ENCODE results near the gene ZNF425.
"Not testable (repeated sequence)": the region's sequence is repeated elsewhere in the genome, so short reads cannot be mapped to it uniquely, and the experiment has no call there.

The ZNF425 gene

DNA sequence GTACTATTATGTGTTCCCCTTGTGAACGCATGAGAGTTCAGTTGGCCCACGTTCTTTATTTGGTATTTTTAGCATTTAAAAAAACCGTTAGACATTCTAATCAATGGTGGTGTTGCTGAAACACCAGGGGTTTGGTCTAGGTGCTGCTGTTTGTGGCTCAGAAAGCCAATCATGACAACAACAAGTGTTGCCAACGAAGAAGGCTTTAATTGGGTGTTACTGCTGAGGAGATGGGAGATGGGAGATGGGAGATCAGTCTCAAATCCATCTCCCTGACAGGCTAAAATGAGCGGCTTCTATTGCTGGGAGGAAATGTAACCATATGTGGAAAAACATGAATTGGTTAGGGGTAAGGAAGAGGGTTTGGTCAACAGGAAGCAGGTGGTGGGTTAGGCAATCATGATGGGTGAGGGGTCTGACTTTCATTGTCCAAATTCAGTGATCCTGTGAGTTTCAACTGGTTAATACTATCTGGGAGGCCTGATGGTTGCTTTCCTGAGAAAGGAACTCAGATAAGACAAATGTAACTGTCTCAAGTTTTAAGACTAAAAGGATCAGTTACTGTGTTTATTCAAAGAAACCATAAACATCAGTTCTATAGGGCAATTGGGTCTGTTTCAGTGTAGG lies 4.6 kb upstream of the ZNF425 start:
- DNase-seq: no peak

- DNase-seq: peak; percentile 69
Observed at GRCh38 chr7:149126662-149127266, 640 bp upstream of the ZNF425 start.

GRCh38 chr7:149125189-149125862 lies 798 bp downstream of the ZNF425 start:
- DNase-seq: no peak

DNA sequence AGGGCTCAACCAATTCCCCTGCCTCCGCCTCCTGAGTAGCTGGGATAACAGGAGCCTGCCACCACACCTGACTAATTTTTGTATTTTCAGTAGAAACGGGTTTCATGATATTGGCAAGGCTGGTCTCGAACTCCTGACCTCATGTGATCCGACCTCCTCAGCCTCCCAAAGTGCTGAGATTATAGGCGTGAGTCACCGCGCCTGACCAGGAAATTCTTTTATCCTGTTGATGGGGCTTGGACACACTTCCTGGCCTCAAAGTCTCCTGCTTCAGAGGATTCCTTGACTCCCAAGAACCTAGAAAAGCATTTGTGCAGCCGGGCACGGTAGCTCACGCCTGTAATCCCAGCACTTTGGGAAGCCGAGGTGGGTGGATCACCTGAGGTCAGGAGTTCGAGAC lies 16.2 kb downstream of the ZNF425 start:
- no peak for DNase-seq

GRCh38 chr7:149104749-149105148 lies 21.4 kb downstream of the ZNF425 start:
- DNase-seq: no peak

- DNase-seq: no peak
Observed at GRCh38 chr7:149104214-149104613, 21.9 kb downstream of the ZNF425 start.

DNA sequence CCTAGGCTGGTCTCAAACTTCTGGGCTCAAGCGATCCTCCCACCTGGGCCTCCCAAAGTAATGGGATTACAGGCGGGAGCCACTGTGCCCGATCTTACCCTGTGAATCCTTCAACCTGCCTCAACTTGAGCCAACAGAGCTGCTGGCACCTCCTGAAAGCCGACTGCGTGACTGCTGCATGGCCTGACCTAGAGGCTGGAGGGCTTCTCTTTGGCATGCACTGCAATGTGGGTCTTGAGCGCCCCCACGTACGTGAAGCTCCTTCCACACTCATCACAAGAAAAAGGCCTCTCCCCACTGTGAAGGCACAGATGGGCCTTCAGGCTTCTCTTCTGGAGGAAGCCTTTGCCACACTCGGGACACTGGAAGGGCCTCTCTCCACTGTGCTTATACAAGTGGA lies 22.7 kb downstream of the ZNF425 start:
- no peak for DNase-seq

DNA sequence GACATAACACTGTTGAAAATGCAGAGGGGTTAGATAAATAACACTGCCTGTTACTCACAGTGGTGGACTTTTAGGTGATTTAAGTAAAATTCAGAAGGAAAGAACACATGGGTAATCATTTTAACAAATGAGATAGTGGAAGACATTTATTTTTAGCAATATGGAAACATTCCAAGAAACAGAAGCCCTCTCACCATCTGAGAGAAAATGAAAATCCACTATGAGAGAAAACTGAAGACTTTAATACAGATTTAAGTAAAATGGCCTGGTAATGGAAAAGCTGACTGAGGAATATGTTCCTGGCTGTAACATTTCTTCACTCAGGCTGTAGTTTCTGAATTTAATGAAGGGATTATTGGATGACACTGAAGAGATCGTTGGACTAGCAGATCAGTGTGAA lies 23.5 kb downstream of the ZNF425 start:
- no peak for DNase-seq

GRCh38 chr7:149100821-149101220 lies 25.3 kb downstream of the ZNF425 start:
- no peak for DNase-seq

DNA sequence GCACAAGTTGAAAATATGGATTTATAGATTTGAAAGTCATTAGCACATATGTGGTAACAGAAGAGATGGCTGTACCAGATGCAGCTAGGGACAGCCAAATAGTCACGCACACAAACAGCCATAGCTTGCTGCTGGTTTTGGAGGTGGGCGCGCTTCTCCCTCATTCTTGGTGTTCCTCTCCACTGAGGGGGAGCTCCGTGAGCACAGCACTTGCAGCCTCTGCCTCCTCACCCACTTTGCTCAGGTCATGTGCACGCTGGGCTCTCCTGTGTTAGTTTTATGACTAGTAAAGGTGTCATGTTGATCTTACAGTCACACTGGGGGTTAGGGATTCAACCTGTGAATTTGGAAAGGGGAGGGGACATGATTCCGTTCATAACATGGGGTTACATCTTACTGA lies 27.1 kb downstream of the ZNF425 start:
- no peak for DNase-seq

DNA sequence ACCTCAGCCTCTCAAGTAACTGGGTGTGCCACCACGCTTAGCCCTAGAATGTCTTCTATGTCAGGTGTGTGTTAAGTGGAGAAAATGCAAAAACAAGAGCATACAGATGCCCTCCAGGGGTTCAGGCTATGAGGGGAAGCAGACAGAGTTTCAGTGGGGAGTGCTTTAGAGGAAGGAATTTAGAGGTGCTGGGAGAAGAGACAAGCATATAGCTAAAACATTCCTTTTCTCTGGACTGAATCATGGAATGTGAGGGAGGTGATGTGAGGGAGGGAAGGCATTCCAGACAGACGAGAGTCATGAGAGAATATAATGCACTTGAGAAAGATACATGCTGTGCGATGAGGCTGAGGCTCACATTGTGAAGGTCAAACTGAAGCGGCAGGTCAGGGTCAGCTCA lies 29.0 kb downstream of the ZNF425 start:
- DNase-seq: peak; percentile 64

- DNase-seq: no peak
Observed at GRCh38 chr7:149093228-149093627, 32.9 kb downstream of the ZNF425 start.

GRCh38 chr7:149092244-149092643 lies 33.9 kb downstream of the ZNF425 start:
- not testable (repeated sequence) for DNase-seq

GRCh38 chr7:149090397-149091195 lies 35.5 kb downstream of the ZNF425 start, which contains the start of gene ZNF786:
Gene ZNF786 (minus strand): TSS chr7:149090718. CDS start chr7:149090640, 78 bp downstream.
- DNase-seq: peak; percentile 91

- no peak for DNase-seq
Observed at GRCh38 chr7:149087376-149087775, 38.7 kb downstream of the ZNF425 start.

DNA sequence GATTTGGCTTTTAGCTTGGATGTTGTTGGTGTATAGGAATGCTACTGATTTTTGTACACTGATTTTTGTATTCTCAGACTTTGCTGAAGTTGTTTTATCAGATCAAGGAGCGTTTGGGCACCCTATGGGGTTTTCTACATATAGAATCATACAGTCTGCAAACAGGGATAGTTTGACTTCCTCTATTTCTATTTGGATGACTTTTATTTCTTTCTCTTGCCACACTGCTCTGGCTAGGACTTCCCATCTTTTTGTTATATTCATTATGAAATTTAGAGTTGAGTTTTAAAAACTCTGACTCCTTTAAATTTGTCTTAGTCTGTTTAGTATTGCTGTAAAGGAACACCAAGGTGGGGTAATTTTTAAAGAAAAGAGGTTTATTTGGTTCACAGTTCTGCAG lies 40.3 kb downstream of the ZNF425 start:
- no peak for DNase-seq

GRCh38 chr7:149084407-149084806 lies 41.7 kb downstream of the ZNF425 start:
- no peak for DNase-seq

GRCh38 chr7:149081914-149082313 lies 44.2 kb downstream of the ZNF425 start:
- no peak for DNase-seq

DNA sequence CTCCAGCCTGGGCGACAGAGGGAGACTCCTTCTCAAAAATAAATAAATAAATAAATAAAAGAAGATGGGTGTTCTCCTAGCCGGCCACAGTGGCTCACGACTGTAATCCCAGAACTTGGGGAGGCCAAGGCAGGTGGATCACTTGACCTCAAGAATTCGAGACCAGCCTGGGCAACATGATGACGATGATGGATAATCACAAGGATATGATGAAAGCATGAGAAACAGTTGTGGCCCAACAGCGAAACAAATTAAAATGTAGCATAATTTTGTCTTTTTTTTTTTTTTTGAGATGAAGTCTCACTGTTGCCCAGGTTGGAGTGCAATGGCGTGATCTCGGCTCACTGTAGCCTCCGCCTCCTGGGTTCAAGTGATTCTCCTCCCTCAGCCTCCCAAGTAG lies 48.5 kb downstream of the ZNF425 start:
- DNase-seq: no peak

- DNase-seq: no peak
Observed at GRCh38 chr7:149075286-149075685, 50.8 kb downstream of the ZNF425 start.

GRCh38 chr7:149074116-149074885 lies 51.8 kb downstream of the ZNF425 start:
- DNase-seq: no peak

DNA sequence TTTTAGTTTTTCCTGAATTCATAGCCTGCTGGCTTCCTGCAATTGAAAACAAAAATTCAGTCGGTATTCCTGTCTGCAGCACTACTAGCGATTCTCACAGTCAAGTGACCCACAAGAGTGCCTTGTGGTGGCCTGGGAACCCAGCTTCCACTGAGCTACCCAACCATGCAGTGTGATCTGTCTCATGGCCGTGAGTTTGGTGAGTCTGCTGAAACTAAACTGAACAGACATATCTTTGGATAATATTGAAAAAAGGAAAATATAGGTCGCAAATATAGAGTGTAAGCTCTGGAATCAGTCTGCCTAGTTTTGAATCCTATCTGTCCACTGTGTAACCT lies 53.7 kb downstream of the ZNF425 start:
- DNase-seq: no peak

Data from islet precursor cell (in vitro differentiated cells).